Omental fat pad (tissue), 4 donors: Measurements from ENCODE around the gene VEZT. TPM values are rescaled to one million over a fixed set of nuclear protein-coding genes. Genes with fewer than 3 reads are reported as not detected.

Experiments used
- ATAC-seq: fragments of 150-250 bp; one replicate; pipeline ENCODE4 v1.9.1; 2016; ENCODE audit warnings: mild to moderate bottlenecking, moderate library complexity; ENCODE audit not compliant: low FRiP score
- DNase-seq: peaks from one replicate; pipeline ENCODE4 v3.0.0-alpha.2; 2019; ENCODE audit warnings: low spot score
- CTCF ChIP-seq, 3 donors: fragments of 450-650 bp; IDR thresholded peaks; one replicate each; pipeline ENCODE4 v1.5.1; 2016 to 2017; ENCODE audit warnings: antibody characterized with exemption in 3 of 3, mild to moderate bottlenecking in 3 of 3, moderate library complexity in 2 of 3
- total RNA-seq, 4 donors: library from RNA; depleted of rRNA; stranded (reverse); fragments of >200 nt; gene quantifications; one replicate each; pipeline ENCODE4 v1.1.0, GENCODE V29; 2016

Gene VEZT
- total RNA-seq, 4 donors from 2014 or later: 57.3 to 75.8 (median 64.0) TPM

GRCh38 chr12:95265765-95266164 is 48.2 kb downstream of the VEZT start:
- ATAC-seq (no peak), DNase-seq (no peak)
- no peak for TF ChIP-seq CTCF (IDR thresholded peaks at IDR 0.05)

- no peak for TF ChIP-seq CTCF (IDR thresholded peaks at IDR 0.05)
- DNase-seq (no peak), ATAC-seq (no peak)
Observed at GRCh38 chr12:95266254-95266653, 48.6 kb downstream of the VEZT start.

GRCh38 chr12:95269892-95270291 is 52.3 kb downstream of the VEZT start:
- ATAC-seq (no peak), DNase-seq (no peak)
- TF ChIP-seq CTCF (IDR thresholded peaks at IDR 0.05): no peak

- DNase-seq: no peak
- ATAC-seq: no peak
- TF ChIP-seq CTCF (IDR thresholded peaks at IDR 0.05): no peak
Observed at GRCh38 chr12:95271465-95271864, 53.9 kb downstream of the VEZT start.

GRCh38 chr12:95277139-95277538 is 59.5 kb downstream of the VEZT start:
- no peak for TF ChIP-seq CTCF (IDR thresholded peaks at IDR 0.05)
- DNase-seq (no peak), ATAC-seq (no peak)

- ATAC-seq: no peak
Observed at GRCh38 chr12:95279856-95280255, 62.2 kb downstream of the VEZT start.

More at GRCh38 chr12:95279856-95280255, 62.2 kb downstream of the VEZT start:
- TF ChIP-seq CTCF (IDR thresholded peaks at IDR 0.05): no peak
- DNase-seq: no peak
